Measurements from ENCODE around the gene MAB21L3.

The MAB21L3 gene

DNA sequence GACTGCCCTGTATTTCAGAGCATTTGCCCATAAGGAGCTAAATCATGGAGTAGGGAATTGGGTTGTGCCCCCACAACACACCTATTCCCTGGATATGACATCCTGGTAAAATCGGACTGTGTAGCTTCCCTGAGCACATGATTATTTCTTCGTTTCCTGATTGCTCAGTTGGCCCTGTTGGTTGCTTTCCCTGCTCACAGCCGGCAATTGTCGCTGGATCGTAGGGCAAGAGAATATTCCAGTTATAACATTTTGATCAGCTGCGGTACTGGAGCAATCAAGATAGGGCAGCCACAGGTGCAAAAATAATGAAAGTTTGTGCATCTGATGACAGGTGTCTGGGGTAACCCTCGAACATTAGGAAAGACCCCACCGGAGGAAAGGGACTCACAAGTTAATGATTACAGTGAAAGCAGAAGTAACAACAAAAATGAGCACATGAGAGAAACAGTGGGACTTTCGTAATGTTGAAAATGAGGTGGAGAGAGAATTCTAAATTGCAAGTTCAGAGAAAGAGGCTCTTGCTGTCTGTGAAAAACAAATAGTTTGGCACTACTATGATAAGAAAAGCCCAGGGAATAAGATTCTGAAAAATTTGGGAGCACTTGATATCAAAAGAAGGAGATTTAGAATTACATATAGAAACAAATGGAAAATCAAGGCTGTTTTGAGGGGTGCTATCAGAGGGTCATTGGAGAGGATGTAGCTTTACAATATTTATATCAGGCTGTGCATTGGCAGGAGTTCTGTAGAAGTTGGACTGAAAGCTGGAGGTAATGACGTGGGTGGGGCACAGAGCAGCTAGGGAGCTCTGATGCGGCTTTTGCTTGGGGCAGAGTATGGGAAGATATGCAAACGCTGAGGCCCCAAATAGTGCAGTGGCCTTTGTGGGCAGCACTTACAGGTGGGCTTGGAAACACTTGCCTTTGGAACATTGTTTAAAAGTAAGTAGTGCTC, at the start of gene MAB21L3:
TSS of gene MAB21L3 (plus strand) at position 833 of the 957 bp plus-strand sequence. CDS start 1,217 bp downstream, outside the sequence.
- no peak for DNase-seq

DNA sequence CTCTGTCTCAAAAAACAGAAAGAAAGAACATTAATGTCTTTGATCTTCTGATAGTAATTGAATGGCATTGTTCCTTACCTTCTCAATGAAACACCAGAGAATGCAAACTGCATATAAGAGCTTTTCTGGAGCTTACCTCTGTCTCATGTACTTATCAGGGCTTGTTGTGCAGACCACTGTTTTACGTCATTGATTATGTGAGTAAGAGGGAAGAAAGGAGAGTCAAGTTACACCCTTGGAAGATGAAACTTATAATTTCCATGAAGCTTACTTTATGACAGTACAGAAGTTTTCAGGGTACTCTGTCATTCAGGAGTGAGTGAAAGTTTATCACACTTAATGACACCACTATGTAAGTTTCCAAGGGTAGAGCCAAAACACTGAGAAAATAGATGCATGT, 49.0 kb upstream of the MAB21L3 start:
- DNase-seq = no peak

DNA sequence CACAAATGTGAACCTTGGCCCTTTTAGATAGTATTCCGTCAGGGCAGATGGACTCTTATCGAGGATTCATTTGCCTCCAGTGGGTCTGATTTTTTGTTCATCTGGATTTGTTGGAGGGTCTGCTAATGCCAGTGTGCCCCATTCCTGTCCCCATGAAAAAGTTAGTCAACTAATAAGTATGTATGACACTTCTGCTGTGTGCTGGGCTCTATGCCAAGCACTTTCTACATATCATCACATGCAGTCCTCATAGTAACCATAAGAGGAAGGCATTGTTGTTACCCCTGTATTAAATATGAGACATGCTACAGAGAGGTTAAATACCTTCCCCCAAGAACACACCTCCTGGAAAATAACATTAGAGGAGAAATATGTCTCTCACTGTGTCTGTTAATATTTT, 46.6 kb upstream of the MAB21L3 start:
- DNase-seq = no peak

DNA sequence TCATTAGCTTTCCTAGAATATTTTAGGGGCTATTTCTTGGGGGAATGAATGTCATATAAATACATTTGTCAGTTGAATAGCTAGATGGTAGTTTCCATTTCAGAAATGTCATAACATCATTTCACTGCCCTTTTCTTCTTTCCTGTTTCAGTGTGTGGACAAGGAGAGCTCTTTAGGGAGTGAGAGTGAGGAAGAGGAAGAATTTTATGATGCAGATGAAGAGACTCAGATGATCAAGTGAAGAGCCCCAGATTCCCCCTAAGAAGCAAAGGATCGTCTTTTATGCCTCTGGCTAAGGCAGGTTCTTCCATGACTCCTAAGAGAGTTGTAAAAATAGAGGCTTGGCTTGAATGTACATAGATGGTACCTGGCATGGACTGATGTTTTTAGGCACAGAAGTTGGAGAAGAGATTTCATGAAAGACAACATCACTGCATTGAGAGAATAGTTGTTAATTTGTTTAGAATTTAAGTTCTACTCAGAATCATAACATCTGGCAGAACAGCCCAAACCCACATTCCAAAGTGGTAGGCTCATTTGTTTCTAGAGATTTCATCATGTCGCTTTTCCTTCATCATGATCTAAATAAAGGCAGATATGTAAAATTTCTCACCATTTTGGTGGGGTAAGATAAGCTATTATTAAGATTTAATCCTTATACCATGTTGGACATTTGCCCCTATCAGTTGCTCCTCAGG, 44.2 kb upstream of the MAB21L3 start:
- peak; percentile 36 for DNase-seq

DNA sequence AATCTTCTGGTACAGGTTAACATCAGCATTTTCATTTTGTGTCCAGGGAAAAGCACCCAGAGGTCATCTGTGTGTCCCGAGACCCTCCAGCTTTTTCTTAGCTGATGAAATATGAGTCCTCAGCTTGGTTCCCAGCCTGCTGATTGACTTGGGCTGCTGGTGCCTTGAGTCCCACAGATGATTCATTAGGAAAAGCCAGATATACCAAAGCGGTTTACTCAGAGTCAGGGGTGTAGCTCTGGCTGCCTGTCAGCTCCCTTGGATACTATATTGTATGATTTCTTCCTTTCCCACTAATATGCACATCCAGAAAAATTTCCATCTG, 43.7 kb upstream of the MAB21L3 start:
- DNase-seq = peak; percentile 39

DNA sequence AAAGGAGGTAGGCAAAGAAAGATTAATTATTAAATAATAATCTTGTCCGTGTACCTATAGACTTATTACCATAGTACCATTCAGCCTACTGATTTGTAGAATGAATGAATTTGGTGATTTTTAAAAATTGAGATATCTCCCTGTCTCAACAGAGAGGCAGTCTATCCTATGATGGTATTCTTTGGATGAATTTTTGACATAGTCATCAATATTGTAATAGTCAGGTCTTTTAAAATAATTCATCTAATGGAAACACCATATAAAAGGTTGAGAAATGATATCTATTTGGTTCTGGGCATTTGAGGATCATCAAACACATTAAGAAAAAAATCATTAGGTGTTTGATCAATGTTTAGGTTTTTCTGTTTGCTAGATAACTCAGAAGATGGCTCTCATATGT, 35.6 kb upstream of the MAB21L3 start:
- no peak for DNase-seq

DNA sequence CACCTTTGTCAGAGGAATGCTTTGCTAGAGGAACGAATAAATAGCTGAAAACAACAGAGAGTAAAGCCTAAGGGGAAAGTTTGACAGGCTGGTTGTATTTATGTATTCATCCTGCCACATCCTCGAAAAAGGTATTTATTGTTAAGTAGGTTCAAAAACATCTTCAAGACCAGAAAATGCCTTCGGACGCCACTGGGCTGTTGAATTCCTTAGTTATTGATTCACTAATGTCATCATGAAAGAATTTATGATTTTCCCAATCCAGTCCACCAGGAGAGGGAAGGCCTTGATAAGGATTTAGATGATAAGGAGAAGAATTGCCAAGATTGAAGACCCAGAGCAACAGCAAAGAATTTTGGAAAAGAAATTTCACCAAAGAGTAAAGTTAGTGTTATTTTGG, 35.2 kb upstream of the MAB21L3 start:
- DNase-seq = peak; percentile 75

DNA sequence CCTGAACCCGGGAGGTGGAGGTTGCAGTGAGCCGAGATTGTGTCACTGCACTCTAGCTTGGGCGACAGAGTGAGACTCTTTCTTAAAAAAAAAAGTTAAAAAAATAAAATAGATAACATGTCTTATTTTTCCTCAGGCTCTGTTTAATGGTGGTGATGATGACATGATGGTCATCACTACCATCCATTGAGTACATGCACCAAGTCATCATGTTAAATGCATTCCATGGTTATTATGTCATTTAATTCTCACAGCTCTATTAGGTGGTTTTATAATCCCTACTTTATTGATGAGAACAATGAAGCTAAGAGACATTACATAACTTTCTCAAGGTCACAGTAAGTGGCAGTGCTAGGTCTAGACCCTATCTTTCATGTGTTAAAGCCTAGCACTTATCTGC, 34.4 kb upstream of the MAB21L3 start:
- peak; percentile 27 for DNase-seq

DNA sequence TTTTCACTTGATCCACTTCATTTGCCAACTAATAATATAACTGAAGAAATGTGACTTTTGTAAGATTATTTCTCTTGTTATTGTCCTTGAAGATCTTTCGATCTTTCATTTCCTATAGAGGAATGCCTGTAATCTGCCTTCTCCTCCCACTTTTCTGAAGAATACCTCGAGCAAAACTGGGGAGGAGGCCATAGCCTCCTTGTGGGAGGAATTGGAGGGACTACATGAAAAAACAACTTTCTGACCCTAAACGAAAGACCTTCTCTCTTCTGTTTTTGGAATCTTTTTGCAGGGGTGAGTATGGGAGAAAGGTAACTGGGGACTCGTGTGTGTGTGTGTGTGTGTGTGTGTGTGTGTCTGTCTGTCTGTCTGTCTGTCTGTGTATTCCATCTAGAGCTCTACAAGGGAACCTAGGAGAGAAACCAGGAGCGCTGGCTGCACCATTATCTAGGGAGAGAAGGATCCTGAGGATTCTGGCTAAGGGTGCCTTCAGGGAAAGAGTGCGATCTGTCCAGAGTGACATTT, 32.4 kb upstream of the MAB21L3 start:
- DNase-seq = no peak

DNA sequence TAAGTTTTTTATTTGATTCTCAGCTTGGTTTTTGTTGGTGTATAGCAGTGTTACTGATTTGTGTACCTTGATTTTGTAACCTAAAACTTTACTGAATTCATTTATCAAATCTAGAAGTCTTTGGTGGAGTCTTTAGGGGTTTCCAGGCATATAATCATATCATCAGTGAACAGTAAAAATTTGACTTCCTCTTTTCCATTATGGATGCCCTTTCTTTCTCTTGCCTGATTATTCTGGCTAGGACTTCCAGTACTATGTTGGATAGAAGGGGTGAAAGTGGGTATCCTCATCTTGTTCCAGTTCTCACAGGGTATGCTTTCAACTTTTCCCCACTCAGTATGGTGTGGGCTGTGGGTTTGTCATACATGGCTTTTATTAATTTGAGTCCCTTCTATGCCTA, 23.6 kb upstream of the MAB21L3 start:
- no peak for DNase-seq

DNA sequence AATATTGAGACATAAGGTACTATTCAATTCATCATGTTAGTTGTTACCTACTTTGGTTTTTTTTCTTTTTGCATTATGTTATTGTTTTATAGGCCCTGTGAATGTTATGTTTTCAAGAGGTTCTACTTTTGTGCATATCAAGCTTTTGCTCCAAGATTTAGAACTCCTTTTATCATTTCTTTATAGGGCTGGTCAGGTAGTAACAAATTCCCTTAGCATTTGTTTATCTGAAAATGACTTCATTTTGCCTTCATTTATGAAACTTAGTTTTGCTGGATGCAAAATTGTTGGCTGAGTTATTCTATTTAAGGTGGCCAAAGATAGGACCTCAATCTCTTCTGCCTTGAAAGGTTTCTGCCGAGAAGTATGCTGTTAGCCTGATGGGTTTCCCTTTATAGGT, 21.3 kb upstream of the MAB21L3 start:
- no peak for DNase-seq

DNA sequence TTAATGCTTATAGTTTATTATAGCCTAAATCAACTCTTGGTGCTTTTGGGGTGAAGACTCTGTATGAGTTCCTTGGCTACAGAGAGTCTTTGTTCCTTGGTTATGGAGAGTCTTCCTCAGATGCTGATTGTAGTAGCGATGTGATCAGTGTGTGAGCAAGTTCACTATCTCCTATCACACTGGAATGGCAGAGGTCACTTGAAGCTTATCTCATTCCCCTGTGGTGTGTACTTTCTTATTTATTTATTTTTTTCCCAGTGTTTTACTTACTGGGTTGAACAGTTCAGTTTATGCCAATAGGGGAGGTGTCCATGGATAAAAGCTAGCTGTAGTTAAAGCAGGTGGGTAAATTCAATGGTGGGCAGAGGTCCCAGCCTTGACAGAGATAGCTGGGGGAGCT, 20.1 kb upstream of the MAB21L3 start:
- DNase-seq = no peak

DNA sequence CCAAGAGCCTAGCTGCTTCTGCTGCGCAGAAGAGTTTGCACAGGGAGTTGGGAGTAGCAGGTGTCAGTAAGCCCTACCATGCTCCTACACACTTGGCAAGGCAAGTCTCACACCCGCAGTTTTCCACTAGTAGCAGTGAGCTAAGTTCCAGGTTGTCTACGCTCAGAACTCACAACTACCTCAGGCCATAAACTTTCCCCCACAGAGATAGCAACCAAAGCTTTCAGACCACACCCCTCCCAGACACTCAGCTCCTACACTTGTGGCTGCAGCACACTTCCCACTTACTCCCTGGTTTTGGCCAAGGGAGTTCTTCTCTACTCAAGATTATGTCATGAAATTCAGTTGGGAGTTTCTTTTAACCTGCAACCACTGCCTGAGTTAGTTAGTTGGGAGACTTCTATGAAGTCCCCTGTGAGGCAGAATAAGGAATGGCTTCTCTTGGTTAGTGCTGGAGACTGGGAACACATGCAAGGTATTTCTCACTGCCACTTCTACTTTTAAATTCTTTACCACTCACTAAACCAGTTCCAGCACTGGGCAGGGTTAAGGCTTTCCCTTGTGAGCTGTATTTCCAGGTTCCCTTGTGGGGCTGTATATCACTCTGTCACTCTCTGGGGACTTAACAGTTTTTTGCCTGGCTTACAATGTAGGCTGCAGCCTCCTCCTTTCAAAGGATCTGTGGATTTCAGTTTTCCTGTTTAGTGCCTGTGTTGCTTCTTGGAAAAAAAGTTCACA, 18.3 kb upstream of the MAB21L3 start:
- DNase-seq = peak; percentile 73

DNA sequence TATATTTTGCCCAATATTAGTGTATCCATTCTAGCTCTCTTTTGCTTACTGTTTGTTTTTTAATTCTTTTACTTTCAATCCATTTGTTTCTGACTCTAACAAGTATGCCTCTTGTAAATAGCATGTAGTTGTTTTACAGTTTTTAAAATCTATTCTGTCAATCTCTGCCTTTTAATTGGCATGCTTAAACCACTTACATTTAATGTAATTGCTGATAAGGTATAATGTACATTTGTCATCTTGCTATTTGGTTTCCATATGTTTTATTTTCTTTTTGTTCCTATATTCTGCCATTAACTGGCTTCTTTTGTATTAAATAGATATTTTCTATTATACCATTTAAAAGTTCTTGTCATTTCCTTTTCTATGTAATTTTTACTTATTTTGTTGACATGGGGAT, 16.2 kb upstream of the MAB21L3 start:
- no peak for DNase-seq

DNA sequence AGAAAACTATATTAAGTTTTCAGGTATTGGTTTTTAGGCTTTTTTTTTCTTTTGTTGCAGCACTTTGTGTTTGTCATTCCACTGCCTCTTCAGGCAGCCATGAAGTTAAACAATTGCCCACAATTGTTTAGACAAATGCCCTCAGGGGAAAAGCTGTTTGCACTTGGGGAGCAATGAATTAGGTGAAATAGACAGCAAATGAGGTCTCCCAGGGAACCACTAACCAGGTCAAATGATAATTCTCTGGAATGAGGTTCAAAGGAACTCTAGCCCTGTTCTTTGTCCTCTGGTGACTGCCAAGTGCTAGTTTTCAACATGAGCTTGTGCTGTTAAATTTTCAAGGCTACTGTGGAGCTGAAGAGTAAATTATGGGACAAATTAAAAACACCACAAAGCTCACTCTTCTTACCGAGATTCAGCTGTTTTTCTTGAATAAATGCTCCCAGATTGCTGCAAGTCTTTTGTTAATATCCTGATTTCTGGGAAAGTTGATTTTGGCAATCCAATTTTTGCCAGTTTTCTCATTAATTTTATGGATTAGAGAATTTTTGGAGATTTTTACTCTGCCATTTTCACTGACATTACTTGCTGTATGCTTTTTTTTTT, 15.1 kb upstream of the MAB21L3 start:
- DNase-seq = no peak

DNA sequence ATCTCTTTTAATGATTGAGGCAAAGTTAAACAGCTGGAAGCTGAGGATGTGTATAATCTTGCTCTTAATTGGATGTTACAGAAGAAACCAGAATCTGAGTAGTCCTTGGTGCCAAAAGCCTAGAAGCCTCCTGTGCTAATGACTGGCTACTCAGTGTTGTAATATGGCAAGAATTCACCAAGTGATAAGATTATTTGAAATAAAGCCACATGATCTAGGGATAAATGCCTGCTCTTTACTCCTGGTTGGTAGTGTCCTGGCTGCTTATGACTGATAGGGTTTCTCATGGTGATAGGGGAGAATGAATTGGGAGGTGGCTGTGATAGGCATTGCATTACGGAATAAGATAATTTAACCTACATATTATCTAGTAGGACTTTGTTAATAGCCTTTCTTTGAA, 13.6 kb upstream of the MAB21L3 start:
- DNase-seq = peak; percentile 70

DNA sequence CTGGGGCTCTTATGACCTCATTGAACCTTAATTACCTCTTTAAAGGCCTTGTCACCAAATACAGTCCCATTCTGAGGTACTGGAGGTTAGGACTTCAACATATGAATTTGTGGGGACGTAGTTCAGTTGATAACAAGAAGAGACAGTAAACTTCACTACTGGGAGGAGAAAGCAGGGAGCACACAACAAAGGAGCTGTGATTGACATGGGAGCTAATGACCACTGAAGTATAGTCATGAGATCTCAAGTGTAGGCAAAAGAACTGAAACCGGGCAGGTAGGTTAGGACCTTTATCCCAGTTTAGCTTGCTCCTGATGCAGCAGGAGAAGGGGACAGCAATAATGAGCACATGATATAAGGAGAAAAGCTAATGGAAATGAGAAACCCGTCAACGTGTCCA, 11.8 kb upstream of the MAB21L3 start:
- no peak for DNase-seq

DNA sequence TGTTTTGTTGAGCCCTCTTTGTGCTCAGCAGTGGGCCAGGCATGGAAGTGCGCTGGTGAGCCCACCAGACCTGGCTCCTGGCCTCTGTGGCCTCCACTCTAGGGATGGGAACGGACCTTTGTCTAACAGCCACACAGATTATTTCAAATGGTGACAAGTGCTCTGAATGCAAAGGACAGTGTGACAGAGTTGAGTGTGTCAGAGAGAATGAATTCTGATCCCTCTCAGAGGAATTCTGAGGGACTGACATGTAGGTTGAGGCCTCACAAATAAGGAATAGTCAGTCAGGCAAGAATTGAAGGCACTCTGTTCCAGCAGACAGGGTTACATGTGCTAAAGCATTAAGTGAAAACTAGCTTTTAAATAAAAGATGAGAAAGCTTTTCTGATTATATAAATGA, 11.3 kb upstream of the MAB21L3 start:
- DNase-seq = no peak

DNA sequence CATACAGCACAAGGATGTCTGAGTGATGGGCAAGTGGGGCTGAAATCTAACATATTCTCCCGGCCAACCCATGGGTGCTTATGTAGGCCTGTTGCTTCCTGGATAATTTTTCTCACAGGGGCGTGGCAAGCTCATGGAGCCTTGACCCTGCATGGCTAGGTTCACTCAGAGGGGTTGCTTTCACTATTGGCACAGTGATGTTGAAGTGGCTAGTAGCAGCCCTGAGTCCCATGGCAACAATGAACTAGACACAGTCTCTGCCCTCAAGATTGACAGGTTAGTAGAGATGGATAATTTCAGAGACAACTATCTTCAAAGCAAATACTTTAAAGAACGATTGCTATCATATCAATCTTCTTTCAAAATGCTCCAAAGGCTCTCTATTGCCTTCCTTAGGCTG, 6.5 kb upstream of the MAB21L3 start:
- no peak for DNase-seq

DNA sequence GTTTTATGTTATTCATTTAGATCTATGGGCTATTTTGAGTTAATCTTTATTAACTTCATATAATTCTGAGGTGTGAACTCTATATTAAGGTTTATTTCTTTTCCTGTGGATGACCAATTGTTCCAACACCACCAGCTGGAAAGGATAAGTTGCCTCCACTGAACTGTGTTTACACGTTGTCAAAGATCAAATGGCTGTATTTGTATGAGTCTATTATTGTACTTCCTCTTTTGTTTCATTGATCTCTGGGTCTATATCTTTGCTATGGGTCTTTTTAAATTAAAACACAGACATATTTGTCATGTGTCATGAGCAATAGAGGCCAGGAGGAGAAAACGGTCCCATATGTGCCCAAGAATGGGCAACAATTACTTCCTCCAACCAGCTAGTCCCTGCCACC, 5.2 kb upstream of the MAB21L3 start:
- DNase-seq = no peak

DNA sequence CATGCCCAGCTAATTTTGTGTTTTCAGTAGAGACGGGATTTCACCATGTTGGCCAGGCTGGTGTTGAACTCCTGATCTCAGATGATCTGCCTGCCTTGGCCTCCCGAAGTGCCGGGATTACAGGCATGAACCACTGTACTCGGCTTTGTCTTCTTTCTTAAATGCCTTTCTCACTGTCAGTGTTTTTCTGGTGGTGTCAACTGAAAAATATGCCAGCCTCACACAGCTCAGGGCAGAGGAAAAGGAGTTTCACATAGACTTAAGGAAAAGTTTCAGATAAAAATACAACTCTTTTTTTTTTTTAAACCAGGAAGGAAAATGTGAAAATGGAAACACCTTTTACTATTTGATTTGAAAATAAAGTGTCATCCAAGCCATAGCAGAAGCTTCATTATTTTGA, 4.6 kb upstream of the MAB21L3 start:
- no peak for DNase-seq

DNA sequence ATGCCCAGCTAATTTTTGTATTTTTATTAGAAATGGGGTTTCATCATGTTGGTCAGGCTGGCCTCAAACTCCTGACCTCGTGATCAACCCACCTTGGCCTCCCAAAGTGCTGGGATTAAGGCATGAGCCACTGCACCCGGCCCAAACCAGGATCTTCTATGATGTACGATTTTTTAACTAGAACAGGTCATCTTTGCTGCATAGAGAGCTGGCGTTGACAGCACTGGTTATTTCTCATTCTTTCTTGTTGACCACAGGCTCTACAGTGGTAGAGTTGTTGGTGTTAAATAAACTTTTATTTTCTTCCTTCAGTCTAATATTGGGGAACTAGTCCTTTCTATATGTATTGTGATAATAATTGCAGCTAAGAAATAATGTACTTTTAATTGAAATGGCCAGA, 3.8 kb upstream of the MAB21L3 start:
- no peak for DNase-seq

DNA sequence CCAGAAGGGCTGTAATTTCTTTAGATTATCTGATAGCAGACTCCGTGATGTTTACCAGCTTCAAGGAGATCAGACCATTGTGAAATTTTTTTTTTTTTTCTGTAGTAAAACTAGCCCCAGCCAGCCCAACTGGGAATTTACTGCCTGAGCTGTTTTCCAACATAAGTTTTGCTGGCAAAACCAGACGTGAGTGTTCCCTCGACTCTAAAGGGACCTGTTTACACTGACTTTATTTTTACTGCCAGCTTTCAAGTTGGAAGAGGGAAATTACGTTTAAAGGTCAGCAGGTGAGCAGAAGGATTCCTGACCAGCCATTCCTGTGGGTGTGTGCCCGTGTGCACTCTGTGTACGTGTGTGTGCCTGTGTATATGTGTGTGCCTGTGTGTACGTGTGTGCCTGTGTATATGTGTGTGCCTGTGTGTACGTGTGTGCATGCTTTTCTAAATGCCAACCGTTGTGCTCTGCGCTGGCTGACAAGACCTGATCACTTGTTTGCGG, 374 bp downstream of the MAB21L3 start:
- no peak for DNase-seq
